SK-N-SH treated with all-trans-retinoic acid at 6 μM for 48 hours (cell line): ENCODE data around the gene PCDHB4.
"Not testable (repeated sequence)": the region's sequence is repeated elsewhere in the genome, so short reads cannot be mapped to it uniquely, and the experiment has no call there.

Source experiments
- POU6F1 ChIP-seq: fragments of 250-450 bp; sonication (Bioruptor Pico); IDR thresholded peaks from 2 replicates; pipeline ENCODE4 v1.8.0; 2021; ENCODE audit warnings: low read depth, mild to moderate bottlenecking, moderate library complexity, borderline replicate concordance
- ZNF565 ChIP-seq: fragments of 450-650 bp; formaldehyde crosslinking; conservative IDR thresholded peaks from 2 replicates; pipeline ENCODE4 v1.5.0; 2020; ENCODE audit warnings: low read depth, mild to moderate bottlenecking, moderate library complexity

DNA sequence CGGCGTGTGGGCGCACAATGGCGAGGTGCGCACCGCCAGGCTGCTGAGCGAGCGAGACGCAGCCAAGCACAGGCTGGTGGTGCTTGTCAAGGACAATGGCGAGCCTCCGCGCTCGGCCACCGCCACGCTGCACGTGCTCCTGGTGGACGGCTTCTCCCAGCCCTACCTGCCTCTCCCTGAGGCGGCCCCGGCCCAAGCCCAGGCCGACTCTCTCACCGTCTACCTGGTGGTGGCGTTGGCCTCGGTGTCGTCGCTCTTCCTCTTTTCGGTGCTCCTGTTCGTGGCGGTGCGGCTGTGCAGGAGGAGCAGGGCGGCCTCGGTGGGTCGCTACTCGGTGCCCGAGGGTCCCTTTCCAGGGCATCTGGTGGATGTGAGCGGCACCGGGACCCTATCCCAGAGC is 30.5 kb downstream of the PCDHB4 start:
- not testable (repeated sequence) for TF ChIP-seq POU6F1, ZNF565 (CRISPR knock-in tag)
